SK-N-SH (cell line): ENCODE results near the gene SHANK1.
"Not testable (repeated sequence)": the region's sequence is repeated elsewhere in the genome, so short reads cannot be mapped to it uniquely, and the experiment has no call there.

Experiments used
- CHD2 ChIP-seq: fragments of 150-350 bp; IDR thresholded peaks from 2 replicates; pipeline ENCODE4 v1.6.1; 2018; ENCODE audit warnings: low read length; ENCODE audit not compliant: partially characterized antibody
- CTCF ChIP-seq: fragments of 200-600 bp; sonication (generic); IDR thresholded peaks from 2 replicates; pipeline ENCODE4 v1.6.1; 2017; ENCODE audit warnings: antibody characterized with exemption, mild to moderate bottlenecking, moderate library complexity
- EP300 ChIP-seq, 2 experiments: IDR thresholded peaks; 2 replicates each; pipeline versions ENCODE4 v1.4.0 to v1.6.1; 2012; ENCODE audit warnings: borderline replicate concordance in 1 of 2, low read depth in 1 of 2, low read length in 1 of 2
- EZH2phosphoT487 ChIP-seq: fragments of 200-600 bp; sonication (generic); IDR thresholded peaks from 2 replicates; pipeline ENCODE4 v1.6.1; 2017; ENCODE audit warnings: low read depth, mixed run types, mild to moderate bottlenecking, antibody characterized with exemption, moderate library complexity, borderline replicate concordance
- FOXM1 ChIP-seq: IDR thresholded peaks from 2 replicates; pipeline ENCODE4 v1.4.0; 2012; ENCODE audit warnings: low read depth, mild to moderate bottlenecking
- NFIC ChIP-seq: IDR thresholded peaks from 2 replicates; pipeline ENCODE4 v1.4.0; 2012; ENCODE audit warnings: borderline replicate concordance
- POLR2AphosphoS5 ChIP-seq: IDR thresholded peaks from 2 replicates; pipeline ENCODE4 v1.6.1; 2012; ENCODE audit warnings: low read depth, low read length
- RAD21 ChIP-seq: IDR thresholded peaks from 2 replicates; pipeline ENCODE4 v1.6.1; 2012; ENCODE audit warnings: mild to moderate bottlenecking, low read length
- SIN3A ChIP-seq: IDR thresholded peaks from 2 replicates; pipeline ENCODE4 v1.6.1; 2012; ENCODE audit warnings: low read depth, mild to moderate bottlenecking, low read length, moderate library complexity, borderline replicate concordance
- TAF1 ChIP-seq: IDR thresholded peaks from 2 replicates; pipeline ENCODE4 v1.6.1; 2012; ENCODE audit warnings: low read depth, mild to moderate bottlenecking, low read length, moderate library complexity, borderline replicate concordance
- TEAD4 ChIP-seq: IDR thresholded peaks from 2 replicates; pipeline ENCODE4 v1.4.0; 2012; ENCODE audit warnings: mild to moderate bottlenecking, borderline replicate concordance; ENCODE audit not compliant: insufficient read depth
- USF2 ChIP-seq: fragments of 150-350 bp; IDR thresholded peaks from 2 replicates; pipeline ENCODE4 v1.6.1; 2017; ENCODE audit warnings: antibody characterized with exemption, low read length, low read depth, borderline replicate concordance
- YY1 ChIP-seq: IDR thresholded peaks from 2 replicates; pipeline ENCODE4 v1.4.0; 2012; ENCODE audit warnings: low read depth, mild to moderate bottlenecking

- not testable (repeated sequence) for TF ChIP-seq CTCF; POLR2AphosphoS5; NFIC; EP300 (IDR thresholded peaks at IDR 0.05; ENCODE audit: borderline replicate concordance in 1 of 2, low read depth in 1 of 2, low read length in 1 of 2); FOXM1; CHD2; TAF1; USF2; TEAD4; YY1; RAD21; EZH2phosphoT487; SIN3A
Measured at GRCh38 chr19:50759076-50759475, 39.5 kb upstream of the SHANK1 start.
